Fibroblast of pulmonary artery (primary cell): ENCODE measurements around the gene TMEM269.

Source experiments
- DNase-seq: peaks from one replicate; pipeline ENCODE4 v3.0.0-alpha.2; 2010; ENCODE audit warnings: low read depth
- H3K4me3 ChIP-seq: replicated peaks from 2 replicates; pipeline ENCODE4 v1.5.1; 2011; ENCODE audit warnings: low read depth, mild to moderate bottlenecking, control low read depth, low read length, moderate library complexity
- TF ChIP-seq, protein P1 (sequence below): IDR thresholded peaks from 2 replicates; pipeline ENCODE4 v1.5.1; 2011; ENCODE audit warnings: mild to moderate bottlenecking, control low read depth, low read length, inconsistent platforms; ENCODE audit errors: missing control alignments

TMEM269 gene, protein sequence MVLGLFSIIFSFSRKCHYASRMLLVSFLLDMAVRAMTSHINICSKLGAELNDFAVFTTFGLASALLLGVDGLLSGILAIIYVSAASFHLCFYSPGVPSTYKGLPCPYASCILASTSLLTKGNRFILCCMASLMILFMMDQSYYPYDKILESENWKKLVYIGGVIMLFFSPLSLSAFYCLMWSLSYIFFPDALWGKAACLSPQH

DNA sequence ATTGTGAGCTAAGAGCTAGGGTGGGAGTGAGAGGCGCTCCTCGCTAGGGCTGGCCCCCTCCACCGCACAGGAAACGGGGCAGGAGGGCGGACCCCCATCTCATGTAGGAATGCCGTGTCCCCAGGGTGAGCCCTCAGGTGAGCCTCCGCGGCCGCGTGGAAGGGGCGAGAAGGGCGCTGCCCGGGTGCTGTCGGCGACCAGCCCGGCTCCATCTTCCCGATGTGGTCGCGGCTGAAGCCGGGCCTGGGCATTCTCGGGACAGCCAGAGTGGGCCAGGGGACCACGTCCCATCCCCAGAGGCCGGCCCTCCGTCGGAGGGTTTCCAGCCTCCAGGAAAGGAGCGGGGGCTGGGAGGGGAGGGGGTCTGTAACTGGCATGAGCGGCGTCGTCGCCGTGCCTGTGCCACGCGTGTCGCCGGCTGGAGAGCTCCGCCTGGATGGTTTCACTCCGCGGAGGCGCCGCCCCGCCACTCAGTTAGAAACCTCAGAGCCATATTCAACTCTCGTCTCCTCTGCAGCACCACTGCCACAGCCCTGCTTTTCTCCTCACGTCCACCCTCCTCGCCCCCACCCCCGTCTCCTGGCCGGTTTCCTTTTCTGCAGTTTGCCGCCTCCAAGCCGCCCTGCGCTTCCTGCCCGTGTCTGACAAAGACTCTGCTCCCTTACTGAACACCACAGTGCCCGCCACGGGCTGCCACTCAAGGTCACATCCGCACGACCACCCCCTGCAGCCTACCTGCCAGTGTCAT is at the start of gene TMEM269:
Gene TMEM269 (plus strand): TSS at position 46 of the 748 bp plus-strand sequence. CDS start 4,903 bp downstream, outside the sequence.
- DNase-seq, result no peak
- H3K4me3 ChIP-seq, result peak within 1 kb of the TSS; percentile 48
- TF ChIP-seq, protein P1, sequence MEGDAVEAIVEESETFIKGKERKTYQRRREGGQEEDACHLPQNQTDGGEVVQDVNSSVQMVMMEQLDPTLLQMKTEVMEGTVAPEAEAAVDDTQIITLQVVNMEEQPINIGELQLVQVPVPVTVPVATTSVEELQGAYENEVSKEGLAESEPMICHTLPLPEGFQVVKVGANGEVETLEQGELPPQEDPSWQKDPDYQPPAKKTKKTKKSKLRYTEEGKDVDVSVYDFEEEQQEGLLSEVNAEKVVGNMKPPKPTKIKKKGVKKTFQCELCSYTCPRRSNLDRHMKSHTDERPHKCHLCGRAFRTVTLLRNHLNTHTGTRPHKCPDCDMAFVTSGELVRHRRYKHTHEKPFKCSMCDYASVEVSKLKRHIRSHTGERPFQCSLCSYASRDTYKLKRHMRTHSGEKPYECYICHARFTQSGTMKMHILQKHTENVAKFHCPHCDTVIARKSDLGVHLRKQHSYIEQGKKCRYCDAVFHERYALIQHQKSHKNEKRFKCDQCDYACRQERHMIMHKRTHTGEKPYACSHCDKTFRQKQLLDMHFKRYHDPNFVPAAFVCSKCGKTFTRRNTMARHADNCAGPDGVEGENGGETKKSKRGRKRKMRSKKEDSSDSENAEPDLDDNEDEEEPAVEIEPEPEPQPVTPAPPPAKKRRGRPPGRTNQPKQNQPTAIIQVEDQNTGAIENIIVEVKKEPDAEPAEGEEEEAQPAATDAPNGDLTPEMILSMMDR, result no peak

DNA sequence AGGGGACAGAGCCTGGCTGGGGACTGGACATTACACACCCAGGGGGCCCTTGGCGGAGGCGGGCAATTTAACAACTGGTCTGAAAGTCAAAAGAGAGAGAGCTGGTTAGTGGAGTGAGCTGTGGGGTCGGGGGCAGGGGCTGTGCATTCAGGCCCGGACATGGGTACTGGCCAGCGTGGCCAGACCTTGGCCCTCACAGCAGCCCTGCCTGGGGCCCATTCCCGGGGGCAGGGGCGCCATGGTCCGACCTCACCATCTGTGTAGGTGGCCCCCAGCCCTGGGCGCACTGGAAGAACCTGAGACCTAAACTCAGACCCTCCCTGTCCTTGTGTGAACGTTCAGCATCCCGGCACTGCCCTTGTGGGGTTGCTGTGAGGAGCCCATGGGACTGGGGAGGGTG is 49.7 kb upstream of the TMEM269 start:
- TF ChIP-seq, protein P1, result no peak
- H3K4me3 ChIP-seq, result no peak overlapping the region
- no peak for DNase-seq

DNA sequence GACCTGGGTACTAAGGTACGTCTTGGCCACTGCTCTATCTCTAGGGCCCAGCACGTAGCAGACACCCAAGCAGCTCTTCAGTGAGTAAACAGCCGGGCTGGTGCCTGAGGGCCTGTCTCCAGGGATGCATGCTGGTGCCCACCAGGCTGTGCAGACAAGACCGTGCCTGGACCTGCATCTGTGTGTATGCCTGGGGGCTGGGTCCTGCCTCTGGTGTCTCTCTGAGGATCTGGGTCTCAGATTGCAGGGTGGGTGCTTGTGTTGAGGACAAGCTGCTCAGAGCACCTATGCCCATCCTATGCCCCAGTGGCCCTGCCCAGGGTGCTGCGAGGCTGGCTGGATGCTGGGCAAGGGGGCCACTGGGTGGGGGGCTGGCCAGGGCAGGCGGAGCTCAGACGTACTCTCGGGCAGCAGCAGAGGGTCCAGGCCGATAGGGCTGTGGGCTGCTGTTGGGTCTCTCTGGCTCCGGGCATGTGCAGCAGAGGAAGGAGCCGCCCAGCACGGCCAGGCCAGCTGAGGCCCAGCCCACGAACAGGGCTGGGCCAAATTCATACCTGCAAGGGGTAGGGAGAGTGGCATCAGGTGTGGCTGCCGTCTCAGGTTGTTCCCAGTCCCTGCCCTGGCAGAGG is 49.2 kb upstream of the TMEM269 start:
- H3K4me3 ChIP-seq, result no peak overlapping the region
- no peak for DNase-seq
- TF ChIP-seq, protein P1, result no peak

DNA sequence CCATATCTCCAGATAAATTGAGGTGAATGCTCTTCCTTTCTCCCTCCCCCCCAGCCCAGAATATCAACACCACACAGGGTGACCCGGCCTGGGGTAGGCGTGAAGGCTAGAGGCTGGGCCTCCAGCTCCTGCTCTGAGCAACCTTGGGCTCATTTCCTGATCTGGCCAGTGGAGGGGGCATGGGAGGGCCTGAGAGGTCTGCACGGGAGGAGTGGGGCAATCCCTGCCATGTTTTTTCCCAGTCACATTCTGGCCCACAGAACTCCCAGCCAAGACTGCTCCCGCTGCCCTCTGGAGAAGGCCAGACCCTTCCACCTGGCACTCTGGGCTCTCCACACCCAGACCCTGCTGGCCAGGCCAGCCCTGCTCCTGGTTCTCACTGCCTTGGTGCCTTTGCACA is 48.6 kb upstream of the TMEM269 start:
- peak; percentile 43 for DNase-seq
- no peak overlapping the region for H3K4me3 ChIP-seq
- TF ChIP-seq, protein P1, result peak; percentile 49

DNA sequence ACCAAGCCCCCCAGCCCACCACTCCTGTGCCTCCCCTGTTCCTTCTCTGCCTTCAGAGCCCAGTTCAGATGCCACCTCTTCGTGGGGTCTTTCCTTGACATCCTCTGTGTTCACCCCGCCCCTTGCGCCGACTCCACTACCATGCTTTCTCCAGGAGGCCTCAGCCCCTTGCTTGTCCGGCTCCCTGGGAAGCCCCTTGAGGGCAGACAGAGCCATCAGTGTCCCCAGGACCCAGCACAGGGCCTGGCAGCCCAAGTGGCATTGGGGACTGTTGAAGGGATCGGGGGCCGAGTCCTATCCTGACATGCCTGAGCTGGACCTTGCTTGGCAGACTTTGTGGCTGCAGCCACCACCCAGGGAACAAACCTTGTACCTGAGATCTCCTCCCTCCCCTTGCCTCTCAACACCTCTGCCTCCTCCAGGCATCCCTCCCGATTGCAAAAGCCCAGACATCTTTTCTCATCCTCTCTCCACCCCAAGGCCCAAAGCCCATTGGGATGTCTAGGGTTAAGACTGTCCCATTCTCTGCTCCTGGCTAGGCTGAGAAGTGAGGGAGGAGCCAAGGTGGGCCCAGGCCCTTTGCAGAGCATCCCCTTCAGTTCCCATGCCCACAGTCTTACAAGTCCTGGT is 48.1 kb upstream of the TMEM269 start:
- DNase-seq, result no peak
- H3K4me3 ChIP-seq, result no peak overlapping the region
- TF ChIP-seq, protein P1, result no peak

DNA sequence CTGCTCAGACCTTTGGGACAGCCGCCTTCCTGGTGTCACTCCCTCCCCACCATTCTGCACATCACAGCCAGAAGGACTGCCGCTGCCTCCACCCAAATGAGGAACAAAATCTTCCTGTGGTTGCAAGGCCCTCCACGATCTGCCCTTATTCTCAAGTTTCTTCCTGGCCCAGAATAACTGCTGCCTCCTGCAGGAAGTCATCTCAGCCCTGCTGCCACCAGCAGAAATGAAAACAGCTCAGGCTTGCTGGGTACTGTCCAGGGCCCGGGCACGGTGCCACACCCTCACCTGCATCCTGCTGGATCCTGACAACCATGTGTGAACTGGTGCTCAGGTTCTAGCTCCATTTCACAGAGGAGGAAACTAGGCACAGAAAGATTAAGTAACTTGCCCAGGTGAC is 47.5 kb upstream of the TMEM269 start:
- H3K4me3 ChIP-seq, result no peak overlapping the region
- DNase-seq, result no peak
- TF ChIP-seq, protein P1, result no peak
